GM10266 (cell line): ENCODE results near the gene PRDX6.

Experiments used
- DNase-seq: peaks from one replicate; pipeline ENCODE4 v3.0.0; 2012; ENCODE audit errors: extremely low spot score
- TF ChIP-seq, protein P1 (sequence below): IDR thresholded peaks from 2 replicates; pipeline ENCODE4 v1.5.1; 2012; ENCODE audit warnings: mild to moderate bottlenecking, low read depth; ENCODE audit not compliant: control insufficient read depth, insufficient read depth; ENCODE audit errors: missing control alignments

The PRDX6 gene, protein sequence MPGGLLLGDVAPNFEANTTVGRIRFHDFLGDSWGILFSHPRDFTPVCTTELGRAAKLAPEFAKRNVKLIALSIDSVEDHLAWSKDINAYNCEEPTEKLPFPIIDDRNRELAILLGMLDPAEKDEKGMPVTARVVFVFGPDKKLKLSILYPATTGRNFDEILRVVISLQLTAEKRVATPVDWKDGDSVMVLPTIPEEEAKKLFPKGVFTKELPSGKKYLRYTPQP

DNA sequence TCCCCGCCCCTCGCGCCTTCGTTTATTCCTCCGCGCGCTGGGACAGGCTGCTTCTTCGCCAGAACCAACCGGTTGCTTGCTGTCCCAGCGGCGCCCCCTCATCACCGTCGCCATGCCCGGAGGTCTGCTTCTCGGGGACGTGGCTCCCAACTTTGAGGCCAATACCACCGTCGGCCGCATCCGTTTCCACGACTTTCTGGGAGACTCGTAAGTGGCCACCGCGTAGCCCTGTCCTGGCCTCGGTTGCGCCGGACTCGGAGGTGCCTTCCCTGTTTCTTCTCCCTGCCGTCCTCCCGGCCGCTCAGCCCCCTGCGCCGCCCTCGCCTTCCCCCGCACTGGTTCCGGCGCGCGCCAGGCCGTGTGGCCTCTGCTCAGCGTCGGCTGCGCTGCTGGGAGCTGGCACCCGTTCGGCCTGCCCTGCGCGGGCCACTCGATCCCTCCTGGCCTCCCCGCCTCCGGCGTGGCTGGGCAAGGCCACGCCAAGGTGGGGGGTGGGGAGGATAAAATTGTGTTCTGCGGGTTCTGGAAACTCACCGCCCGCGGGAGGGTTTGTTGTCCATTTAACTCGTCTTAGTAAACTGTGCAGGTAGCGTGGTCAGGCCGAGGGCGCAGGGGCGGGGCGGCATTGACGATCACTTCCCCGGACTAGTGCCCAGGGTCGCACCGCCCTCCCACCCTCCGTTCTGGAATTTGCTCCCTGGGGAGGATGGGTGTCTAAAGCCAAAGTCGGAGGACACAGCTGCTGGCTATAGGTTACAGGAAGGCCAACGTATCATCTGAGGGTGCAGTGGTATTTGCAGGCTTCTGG lies at the start of gene PRDX6:
Gene PRDX6, plus strand, starts transcription at position 50 of the 808 bp plus-strand sequence. Its CDS starts 63 bp downstream, at position 113.
- TF ChIP-seq, protein P1, sequence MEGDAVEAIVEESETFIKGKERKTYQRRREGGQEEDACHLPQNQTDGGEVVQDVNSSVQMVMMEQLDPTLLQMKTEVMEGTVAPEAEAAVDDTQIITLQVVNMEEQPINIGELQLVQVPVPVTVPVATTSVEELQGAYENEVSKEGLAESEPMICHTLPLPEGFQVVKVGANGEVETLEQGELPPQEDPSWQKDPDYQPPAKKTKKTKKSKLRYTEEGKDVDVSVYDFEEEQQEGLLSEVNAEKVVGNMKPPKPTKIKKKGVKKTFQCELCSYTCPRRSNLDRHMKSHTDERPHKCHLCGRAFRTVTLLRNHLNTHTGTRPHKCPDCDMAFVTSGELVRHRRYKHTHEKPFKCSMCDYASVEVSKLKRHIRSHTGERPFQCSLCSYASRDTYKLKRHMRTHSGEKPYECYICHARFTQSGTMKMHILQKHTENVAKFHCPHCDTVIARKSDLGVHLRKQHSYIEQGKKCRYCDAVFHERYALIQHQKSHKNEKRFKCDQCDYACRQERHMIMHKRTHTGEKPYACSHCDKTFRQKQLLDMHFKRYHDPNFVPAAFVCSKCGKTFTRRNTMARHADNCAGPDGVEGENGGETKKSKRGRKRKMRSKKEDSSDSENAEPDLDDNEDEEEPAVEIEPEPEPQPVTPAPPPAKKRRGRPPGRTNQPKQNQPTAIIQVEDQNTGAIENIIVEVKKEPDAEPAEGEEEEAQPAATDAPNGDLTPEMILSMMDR = no peak
- no peak for DNase-seq

DNA sequence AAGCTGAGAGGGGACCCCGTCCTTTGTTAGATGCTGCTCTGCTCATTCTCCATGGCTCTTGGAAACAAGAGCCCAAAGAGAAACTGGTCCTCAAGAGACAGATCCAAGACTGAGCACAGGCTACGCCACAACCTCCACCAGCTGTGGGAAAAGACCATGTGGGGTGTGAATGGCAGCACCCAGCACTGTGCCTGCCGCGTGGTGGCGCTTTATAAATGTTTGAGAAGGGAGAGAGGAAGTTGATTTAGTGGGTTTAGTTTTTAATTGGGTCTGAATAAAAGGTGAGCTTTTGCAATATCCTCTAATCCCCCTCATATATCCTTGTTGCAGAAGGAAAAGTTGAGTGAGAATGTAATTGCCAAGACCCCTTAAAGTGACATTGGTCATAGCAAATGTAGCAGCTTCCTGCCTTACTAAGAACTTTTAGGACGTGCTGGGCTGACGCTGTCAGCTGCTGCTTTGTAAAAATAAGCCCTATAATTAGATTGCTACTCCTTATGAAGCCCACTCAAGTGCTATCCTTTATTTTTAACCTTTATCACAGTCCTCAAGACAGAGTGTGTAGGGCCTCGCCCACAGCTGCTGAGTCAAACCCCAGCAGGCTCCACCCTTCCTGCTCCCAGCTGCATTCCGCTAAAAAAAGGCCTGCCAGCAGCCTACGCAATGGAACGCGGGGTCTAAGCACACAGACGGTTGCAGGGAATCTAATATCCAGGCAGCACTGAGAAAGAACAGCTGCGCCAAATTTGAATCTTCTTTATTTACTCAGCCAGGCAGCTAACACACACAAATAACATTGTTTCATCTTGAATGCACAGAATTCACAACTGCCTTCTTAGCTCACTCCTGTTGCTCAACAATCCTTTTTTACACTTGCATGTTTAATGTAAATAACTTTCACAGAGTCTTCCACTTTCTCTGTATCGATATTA lies 47.4 kb upstream of the PRDX6 start:
- peak; percentile 35 for DNase-seq
- TF ChIP-seq, protein P1 = peak; percentile 84

DNA sequence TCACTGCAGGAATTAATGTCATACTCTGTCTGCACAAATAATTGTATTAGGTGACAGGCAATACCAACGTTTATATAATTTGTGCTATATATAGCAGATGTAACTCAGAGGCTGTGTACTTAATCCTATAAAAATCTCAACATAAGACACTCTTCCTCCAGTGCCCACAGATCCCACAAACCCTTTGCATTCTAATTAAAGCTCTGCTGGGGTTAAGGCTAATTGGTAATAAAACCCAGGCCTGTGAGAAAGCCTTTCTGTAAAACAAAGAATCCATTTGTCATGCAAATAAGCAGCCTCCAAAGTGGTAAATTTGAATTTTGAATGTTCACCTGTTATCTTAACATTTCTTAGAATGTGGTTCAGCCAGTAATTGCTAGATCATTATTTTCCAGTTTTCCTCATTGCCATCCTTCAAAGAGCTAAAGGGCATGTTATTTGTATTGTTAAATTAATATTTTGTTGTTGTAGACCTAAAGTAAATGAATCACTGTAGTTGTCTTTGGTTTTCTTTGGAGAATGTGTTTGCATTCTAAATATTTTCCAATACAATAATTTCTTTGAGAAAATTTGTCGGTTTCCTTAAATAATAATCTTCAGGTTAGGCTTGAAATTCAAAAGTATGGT lies 46.3 kb upstream of the PRDX6 start:
- TF ChIP-seq, protein P1 = no peak

DNA sequence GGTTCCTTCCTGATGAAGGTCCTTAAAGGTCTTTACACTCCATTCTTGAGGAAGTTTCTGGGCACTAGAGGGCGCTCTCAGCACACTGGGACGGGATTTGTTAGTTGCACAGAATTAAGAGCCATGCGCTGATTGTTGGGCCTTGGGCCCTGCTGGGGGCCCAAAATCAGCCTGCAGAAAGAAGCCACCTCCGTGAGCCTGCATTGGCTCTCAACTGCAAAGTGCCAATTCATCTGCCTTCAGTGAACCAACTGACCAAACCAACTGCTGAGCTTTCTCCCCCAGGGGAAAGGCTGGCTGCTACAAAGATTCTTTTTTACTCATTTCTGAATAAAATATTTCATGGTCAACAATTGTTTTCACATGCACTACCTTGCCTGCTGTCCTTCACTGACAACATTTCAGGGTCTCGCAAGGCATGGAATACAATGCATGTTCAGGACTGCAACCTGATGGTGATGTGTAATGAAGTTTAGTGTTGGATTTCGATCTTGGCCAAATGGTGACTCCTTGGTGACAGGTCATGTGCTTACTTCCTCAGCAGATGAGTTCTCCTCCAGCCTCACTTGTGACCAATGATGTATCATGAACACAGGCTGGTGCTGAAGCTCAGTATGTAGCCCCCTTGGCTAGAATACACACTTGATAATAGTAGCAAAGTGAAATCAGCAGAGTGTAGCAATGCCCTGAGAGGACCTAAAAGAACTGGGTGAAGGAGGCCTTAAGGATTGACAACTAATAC lies 45.7 kb upstream of the PRDX6 start:
- TF ChIP-seq, protein P1 = peak; percentile 84
- DNase-seq = peak; percentile 55

More for the DNA sequence above, 46.3 kb upstream of the PRDX6 start:
- no peak for DNase-seq

DNA sequence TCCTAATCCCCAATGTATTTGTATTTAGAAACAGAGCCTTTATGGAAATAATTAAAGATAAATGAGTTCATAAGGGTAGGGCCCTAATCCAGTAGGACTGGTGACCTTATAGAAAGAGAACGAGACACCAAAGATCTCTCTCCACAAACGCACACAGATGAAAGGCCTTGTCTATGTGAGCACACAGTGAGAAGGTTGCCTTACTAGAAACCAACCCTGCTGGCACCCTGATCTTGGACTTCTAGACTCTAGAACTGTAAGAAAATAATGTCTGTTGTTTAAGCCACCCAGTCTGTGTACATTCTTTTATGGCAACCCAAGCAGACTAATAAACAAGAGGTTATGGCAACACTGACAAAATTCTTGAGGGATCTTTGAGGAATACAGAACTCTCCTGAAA lies 44.8 kb upstream of the PRDX6 start:
- DNase-seq = no peak
- TF ChIP-seq, protein P1 = no peak

DNA sequence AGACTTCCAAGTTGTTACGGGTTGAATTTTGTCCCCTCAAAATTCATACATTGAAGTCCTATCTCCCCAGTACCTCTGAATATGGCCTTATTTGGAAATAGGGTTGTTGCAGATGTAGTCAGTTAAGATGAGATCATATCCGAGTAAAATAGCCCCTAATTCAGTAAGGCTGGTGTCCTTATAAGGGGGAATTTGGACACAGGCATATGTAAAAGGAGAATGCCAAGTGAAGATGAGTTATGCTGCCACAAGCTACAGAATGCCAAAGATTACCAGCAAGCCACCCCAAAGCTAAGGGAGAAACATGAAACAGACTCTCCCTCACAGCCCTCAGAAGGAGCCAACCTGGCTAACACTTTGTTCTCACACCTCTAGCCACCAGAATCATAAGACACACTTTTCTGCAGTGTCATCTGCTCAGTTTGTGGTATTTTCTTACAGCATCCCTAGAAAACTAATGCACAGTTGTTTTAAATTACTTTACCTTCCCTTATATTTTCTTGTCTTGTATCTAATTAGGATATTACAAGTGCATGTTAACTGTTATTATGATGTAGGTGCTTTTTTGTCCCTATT lies 43.3 kb upstream of the PRDX6 start:
- no peak for DNase-seq
- TF ChIP-seq, protein P1 = no peak
